Kidney capillary endothelial cell (primary cell): Measurements from ENCODE around the gene GASK1A.
"Not testable (repeated sequence)": the region's sequence is repeated elsewhere in the genome, so short reads cannot be mapped to it uniquely, and the experiment has no call there.

Experiments used
- DNase-seq: peaks from one replicate; pipeline ENCODE4 v3.0.0-alpha.2; 2018; ENCODE audit warnings: low spot score

The GASK1A gene

DNA sequence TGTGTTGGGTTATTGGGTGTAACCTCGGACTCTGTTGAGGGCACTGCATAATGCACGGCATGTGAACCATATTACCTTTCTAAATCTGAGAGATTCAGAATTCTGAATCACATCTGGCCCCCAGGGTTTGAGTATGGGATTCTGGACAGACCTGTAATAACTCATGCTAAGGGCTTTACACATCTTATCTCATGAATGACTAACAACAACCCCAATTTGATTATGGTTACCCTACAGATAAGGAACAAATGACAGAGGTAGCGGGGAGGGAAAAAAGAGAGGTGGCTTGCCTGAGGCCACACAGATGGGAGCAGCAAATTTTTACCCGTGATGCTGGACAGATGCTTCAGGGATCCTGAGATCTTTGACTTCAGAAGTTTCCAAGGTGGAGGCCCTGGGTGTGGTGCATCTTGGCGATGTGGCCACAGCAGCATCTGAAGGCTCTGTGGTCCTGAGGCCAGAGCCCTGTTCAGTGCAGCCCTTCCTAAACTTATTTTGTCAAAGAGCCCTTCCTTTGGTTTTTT, 83.0 kb downstream of the GASK1A start:
- no peak for DNase-seq

DNA sequence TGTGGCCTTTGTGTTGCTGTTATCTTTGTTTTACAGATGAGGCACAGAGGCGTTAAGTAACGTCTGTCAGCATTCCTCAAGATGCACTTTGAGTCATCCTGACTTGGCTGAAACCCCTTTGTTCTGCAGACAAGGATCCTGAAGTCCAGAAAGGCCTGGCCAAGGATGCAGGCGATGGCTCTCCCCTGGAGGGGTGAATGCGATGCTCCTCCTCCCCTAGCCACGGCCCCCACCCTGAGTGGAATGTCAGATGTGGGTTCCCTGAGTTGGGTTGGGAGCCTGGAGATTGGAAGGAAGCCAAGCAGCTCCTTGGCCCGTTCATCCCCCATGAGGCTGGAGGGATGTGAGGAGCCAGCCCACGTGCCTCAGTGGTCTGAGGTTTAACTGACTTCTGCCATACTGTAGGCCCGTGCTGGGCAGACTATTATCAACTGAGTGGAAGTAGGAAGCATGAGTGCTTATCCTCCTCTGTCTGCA, 83.5 kb downstream of the GASK1A start:
- no peak for DNase-seq

DNA sequence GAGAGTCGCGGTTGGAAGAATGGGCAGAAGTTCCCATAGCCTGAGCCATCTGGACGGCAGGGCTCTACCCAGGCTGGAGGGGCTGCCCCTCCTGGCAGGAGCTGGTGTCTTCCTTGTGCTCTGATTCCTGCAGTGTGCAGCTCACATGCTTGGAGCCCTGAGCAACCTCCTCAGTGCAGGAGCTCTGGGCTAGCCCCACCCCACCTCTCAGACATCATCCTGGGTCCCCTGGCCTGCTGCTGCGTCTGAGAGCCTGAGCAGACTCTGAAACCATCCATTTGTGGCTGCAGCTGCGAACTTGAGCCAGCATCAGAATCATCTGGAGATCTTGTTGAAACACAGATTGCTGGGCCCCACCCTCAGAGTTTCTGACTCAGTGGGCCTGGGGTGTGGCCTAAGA, 84.0 kb downstream of the GASK1A start:
- DNase-seq, result no peak

DNA sequence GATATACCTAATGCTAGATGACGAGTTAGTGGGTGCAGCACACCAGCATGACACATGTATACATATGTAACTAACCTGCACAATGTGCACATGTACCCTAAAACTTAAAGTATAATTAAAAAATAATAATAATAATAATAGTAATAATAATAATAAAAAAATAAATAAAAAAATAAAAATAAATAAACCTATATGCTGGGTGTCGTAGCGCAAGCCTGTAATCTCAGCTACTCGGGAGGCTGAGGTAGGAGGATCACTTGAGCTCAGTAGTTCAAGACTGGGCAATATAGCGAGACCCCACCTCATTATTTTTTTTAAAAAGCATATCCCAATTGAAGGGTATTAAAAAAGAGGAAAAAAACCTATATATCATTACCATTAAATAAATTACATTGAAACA, 91.6 kb downstream of the GASK1A start:
- DNase-seq, result not testable (repeated sequence)

DNA sequence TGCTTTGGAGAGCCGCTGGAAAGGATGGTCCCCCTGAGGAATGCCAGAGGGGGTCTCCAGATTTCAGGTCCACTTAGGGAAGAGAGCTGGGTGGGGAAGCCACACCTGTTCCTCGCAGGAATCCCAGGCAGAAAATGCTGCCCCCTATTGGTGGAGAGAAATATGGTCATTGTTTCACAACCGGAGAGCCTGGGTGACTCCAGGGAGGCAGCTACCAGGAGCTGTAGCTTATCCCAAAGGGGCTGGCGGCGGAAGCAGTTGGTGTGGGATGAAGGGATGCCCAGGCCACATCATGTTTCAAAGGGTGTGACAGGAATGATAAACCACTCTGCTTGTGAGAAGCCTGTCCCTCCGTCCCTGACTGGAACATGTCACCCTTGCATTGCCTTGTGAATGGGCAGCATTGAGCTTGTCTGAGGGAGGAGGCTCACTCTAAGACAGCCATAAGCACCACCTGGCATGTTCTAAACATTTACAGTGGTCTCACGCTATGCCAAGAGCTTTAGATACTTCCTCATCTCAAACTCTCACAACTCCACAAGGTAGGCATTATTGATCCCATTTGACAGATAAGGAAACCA, 92.3 kb downstream of the GASK1A start:
- DNase-seq, result no peak

DNA sequence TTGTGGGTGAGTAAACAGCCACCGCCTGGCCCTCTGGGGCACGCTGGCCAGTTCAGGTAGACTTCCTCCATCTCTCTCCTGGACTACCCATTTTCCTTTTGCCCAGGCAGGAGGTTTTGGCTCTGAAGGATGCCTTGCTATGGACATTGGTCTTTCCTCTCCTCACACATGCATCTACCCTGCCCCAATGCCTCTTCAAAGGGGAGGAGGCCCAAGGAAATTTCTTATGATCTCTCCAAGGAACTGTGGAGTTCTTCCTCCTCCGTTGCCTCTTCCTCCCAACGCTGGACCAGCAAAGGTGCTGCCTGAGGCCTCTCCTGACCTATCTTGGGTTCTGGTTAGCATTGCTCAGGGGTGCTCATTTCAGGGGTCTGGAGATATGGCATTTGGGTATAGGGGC, 93.2 kb downstream of the GASK1A start:
- no peak for DNase-seq

DNA sequence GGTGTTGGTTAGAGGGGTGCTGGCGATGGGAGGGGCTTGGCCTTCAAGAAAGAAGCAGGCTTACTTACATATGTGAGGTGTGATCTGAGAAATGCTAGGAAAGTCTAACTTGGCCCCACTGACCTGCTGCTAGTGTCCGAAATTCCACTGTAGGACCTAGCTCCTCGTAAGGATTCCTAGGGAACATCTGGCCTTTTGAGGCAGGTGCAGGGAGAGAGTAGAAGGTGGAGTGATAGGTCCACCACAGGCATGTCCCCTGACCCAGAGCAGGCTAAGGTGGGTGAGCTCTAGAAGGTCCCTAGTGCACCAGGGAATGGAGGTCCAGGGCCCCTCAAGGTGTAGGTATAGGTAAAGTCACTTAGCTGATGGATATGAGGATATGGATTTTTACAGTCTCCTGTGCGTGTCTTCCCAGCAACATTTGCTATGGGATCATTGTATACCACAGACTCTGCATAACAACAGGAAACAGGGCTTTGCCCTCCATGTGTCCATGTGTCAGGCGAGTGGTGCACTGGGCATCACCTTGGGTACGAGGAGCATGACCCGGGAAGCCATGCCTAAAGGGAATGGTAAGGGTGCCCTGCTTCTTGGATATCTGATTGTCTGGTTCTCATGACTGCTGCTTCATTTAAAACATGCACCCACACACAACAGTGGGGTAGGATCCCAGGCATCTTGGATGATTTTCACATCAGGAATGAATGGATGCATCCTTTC, 94.2 kb downstream of the GASK1A start:
- no peak for DNase-seq

DNA sequence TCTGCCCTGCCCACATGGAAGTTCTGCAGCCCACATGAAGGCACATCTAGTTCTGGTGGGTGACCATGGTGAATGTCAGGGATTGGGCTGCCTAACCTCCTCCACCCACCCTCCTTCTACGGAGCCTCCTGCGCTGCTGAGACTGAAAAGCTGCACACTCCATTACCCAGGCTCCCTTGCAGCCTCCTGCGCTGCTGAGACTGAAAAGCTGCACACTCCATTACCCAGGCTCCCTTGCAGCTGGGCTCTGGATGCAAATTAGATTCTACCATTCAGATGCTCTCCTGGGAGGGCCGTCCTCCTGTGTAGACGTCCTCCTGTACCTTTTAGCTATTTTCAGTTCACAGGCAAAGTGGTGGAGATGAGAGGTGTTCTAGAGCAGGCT, 94.7 kb downstream of the GASK1A start:
- DNase-seq, result no peak

DNA sequence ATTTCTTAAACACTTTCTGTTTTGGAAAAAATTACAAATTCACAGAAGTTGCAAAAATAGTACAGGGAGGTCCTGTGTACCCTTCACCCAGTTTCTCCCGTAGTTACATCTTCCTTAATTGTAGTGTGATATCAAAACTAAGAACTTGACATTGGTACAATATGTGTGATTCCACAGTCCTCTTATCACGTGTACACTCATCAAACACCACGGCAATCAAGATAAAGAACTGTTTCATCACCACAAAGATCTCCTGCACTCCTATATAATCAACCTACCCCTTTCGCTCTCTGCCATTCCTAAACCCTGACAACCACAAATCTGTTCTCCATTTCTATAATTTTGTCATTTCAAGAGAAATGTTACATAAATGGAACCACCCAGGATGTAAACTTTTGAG, 95.4 kb downstream of the GASK1A start:
- no peak for DNase-seq

DNA sequence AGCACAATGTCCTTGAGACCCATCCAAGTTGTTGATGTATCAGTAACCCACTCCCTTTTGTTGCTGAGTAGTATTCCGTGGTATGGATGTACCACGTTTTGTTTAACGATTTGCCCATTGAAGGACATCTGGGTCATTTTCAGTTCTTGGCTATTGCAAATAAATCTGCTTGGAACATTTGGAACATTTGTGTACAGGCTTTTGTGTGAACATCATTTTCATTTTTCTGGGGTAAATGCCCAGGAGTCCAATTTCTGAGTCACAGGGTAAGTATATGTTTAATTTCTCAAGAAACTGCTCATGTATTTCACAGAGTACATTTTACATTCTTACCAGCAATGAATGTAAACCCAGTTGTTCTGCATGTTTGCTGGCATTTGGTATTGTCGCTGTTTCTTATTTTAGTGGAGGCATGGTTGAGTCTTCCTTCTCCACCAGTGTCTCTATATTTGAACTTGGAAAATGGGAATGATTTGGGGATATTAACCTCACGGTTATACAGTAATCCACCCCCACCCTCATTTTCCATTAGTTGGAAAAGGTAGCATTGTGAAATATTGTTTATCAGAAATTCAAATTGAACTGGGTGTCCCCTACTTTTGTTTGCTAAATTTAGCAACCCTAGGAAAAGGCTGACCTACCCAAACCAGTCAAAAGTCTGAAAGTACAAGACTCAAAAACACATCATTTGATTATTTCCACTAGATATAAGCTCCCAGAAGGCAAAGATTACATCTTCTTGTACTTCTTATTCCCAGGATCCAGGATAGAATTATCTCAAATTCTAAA, 96.0 kb downstream of the GASK1A start:
- DNase-seq, result no peak

DNA sequence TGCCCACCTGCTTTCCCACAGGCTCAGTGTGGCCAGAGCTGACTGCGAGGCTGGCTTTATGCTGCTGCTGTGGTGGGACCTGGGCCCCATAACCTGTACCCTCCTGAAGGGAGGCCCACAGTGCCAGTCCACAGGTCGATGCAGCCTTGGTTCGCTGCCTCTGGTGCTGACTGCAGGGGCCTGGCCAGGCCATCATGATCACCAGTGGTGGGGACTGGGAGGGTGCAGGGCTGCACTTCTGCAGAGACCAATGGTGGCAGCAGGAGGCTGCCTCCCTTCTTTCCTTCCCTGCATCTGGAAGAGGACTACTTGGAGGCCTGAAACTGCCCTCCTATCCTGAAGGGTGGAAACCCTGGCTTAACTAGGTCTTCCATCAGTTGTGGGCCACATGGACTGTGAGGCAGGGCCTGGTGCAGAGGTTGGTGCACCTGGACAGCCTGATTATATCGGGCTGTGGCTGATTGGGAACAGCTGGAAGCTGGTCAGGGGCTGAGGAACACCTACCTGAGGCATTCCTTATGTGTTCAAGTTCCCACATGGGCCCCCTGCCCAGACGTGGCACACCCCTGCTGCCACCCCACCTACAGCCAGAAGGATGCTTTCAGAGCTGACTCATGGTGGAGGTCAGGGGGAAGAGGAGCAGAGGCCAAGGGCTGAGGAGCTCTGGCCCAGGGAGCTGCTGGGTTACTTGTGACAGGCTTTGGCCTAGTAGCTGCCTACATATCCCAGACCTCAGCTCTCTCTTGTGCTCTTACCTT, 97.0 kb downstream of the GASK1A start:
- DNase-seq, result no peak

DNA sequence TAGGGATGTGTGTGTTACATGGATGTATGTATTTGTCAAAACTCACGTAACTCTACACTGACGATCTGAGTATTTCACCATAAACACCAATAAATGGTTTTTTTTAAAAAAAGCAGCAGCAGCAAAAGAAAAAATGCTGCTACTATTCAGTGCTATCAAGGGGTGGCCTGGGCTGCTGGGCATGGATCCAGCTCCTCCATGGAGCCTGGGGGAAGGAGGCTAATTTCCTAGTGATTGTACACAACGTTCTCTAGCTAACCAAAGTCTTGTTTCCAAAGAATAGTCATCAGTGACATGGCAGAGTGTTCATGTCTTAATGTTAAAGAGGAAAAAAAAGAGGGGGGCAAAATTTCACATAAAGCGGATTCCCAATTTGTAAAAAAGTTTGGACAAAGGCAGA, 97.7 kb downstream of the GASK1A start:
- DNase-seq, result no peak

DNA sequence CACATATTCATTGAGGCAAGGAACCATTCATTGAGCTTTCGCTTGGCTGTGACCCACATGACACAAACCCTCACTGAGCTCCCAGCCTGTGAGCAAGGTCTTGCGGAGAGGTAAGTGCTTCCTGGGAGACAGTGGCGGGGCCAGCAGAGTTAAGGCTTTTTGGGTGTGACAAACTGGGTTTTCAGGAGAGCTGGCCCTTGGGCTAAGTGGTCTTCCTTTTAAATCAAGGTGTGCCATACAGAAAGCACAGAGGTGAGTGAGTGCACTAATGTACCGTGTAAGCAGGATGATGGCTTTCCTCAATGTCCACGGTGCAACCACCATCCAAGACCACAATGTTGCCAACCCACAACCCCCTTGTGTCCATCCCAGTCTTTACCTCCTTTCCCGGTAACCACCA, 98.2 kb downstream of the GASK1A start:
- no peak for DNase-seq

DNA sequence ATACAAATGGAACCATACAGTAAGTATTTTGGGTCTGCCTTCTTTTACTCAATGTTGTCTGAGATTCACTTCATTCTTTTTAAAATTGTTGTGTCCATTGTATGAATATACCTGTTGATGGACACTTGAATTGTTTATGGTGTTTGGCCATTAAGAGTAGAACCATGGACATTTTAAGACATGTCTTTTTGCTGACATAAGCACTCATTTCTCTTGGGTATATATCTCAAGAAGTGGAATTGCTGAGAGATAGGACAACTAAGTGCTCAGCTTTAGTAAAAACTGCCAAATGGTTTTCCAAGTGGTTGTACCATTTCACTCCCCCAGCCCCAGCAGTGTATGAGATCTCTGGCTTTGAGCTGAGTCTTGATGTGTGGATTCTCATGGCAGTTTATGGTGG, 98.6 kb downstream of the GASK1A start:
- DNase-seq, result no peak

DNA sequence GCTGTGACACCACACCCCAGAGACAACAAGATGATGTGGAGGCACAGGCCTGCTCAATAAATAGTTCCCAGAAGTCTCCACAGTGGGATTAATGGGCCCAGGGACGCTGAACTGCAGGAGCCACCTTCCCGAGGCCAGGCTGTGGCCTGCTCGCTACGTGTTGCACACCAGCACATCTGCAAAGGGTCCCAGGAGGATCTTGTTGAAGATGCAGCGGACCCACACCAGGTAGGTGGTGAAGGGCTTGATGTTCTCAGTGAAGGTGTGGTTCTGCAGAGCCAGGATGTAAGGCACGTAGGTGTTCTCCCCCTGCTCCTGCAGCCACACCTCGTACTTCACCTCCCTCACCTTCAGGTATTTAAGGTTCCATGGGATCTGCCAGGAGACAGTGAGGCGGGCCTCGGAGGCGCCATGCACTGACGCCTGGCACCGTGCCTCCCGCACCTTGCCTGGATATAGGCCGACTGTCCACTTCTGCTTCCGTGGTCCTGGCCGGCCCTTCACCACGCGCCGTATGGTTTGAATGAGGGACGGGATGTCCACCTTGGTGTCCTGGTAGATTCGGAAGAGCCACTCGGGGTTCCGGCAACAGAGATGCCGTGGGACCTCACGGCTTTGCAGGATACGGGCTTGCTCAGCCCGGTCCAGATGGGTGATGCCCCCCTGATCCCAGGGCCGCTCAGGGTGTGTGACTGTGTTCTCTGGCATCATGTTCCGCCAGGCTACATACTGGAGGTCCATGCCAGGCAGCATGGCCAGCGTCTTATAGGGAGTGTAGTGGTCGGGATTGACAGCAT, 100.6 kb downstream of the GASK1A start:
- no peak for DNase-seq

DNA sequence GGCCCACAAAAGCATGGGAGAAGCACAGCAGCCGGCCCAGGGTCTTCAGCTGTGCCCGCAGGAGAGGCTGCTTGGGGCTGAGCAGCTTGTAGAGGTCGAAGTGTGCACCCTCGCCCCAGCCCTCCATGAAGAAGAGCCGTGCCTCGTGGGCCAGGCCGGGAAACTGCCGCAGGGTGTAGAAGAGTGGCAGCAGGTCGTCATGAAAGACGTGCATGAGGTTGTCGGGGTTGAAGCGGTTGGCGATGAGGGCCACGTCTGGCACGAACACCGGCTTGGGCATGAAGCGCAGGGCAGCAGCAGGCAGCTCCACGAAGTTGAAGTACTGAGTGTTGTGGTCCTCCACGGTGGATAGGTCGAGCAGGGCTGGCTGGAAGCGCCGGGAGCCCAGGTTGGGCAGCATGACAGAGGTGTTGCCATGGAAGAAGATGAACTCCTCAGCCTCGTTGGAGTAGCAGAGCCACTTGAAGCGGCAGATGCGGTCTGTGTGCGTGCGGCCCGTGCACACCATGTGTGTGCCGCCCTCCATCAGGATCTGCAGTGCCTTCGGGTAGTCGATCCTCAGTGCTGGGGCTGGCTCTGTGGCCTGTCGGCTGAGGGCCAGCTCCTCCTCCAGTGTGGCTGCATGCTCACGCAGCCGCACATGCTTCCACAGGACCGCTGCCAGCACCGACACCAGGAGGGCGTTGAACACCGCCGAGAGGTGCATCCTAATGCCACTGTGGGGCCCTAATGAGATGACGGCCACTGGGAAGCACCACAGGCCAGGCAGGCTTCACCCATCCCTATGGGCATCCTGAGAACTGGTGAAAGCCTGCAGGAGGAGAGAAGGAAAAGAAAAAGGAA, 101.8 kb downstream of the GASK1A start:
- no peak for DNase-seq

DNA sequence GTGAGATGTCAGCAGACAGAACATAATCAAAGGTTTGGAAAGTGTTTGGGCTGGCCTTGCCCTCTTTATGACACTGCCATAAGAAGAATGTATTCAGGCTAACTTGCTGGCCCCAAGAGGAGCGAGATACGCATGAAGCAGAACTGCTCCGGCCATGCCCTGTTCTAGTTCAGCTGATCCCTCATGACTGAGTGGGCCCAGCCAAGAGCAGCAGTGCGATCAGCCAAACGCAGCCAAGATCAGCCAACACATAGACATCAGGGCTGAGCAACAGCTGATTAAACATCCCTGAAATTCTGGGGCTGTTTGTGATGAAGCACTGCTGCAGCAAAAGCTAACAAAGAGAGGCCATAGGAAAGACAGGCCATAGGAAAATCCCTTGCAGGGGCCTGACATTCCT, 102.7 kb downstream of the GASK1A start:
- DNase-seq, result no peak

DNA sequence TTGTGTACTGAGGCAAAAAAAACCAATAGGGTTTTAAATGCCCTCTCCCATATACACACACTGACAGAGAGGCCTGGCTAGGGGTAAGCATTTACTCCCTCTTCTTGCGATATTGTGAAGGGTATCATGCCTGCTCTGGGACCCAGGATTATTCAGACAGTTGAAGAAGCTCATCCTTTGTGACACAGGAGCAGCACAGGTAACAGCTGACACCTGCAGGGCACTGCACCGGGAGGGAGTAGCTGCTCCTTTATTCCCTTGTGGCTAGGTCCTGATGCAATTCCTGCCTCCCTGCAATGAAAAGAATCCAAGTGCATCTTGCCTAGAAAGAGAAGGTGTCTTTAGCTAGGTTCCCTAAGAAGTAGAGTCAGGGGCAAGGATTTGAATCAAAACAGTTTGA, 103.3 kb downstream of the GASK1A start:
- DNase-seq, result no peak

DNA sequence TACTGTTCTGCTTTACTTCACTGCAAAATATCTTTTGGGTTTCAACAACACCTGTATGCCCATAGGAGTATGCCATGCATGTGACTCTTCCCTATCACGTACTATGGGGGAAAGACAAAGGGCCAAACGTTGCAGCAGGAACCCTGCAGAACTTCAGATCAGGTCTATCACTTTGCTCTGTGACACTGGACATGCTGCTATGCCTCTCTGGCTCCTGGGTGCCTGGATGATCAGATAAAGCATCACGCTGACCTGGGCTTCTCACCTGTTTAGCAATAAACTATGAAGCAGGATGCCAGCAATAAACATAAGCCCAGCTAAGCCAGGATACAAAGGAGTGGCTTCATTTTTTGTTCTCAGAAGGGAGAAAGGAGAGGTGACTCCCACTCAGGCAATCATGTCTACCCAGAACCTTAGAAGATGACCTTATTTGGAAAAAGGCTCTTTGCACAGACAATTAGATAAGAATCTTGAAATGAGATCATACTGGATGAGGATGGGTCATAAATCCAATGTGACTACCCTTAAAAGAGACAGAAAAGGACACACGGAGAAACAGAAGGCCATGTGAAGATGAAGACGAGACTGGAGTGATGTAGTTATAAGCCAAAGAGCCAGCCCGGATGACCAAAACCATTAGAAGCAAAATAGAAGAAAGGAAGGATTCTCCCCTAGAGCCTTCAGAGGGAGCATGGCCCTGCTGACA, 107.5 kb downstream of the GASK1A start:
- no peak for DNase-seq

DNA sequence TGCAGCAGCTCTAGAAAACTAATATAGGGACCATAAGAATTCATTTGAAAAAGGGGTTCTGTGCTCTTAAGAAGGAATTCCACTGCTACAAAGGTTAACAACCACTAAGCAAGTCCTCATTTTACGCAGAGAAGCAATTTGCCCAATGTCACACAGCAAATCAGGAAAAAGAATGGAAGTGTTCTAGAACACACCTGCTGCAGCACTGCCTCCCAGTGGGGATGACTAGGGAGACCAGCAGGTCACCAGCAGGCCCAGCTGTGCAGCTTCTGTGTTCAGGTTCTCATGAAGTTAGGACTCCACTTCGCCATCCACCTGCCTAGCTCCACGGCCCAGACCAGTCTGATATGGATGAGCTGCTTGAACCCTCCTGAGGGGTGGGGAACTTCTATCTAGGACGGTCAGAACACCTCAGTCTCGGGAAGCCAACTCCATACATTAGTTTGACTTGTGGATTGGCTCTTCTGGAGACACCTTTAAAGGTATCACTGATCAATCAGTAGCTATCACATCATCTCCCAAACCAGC, 108.2 kb downstream of the GASK1A start:
- no peak for DNase-seq
